ENCODE data around the gene ABCC1. TPM values are rescaled to one million over a fixed set of nuclear protein-coding genes. Genes with fewer than 3 reads are reported as not detected.

Gene ABCC1
- polyA plus RNA-seq, 1 of the 3 experiments (the other 2 are of a cell fraction): 23.7 TPM

DNA sequence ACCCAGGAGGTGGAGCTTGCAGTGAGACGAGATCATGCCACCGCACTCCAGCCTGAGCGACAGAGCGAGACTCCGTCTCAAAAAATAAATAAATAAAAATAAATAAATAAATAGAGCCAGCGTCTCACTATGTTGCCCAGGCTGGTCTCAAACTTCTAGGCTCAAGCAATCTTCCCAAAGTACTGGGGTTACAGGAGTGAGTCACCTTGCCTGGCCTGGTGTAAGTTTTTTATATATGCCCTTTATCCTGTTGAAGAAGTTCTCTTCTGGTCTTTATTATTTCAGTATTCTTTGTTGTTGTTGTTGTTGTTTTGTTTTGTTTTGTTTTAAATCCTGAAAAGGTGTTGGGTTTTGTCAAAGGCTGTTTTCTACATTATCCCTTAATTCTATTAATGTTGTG is 30.1 kb upstream of the ABCC1 start:
- no peak for DNase-seq
- CTCF ChIA-PET: no interaction called here
- Histone ChIP-seq H3K79me2 (ENCODE audit: insufficient read depth) (no peaks in the 10 kb centered on the region), H3K36me3 (replicated peaks in 1 of 2; ENCODE audit: control insufficient read depth in 1 of 2, insufficient read depth in 2 of 2, low read length in 1 of 2) (no peaks in the 10 kb centered on the region), H2AFZ (ENCODE audit: low read depth) (no peak overlapping the region), H4K20me1 (ENCODE audit: insufficient read depth) (no peaks in the 10 kb centered on the region), H3K4me2 (no peak overlapping the region), H3K4me3 (ENCODE audit: low read depth in 2 of 2, low read length in 1 of 2) (no peak overlapping the region), H3K27ac (ENCODE audit: low read depth in 2 of 2, low read length in 1 of 2) (no peak overlapping the region), H3K9ac (no peak overlapping the region), H3F3A (replicated peaks; ENCODE audit: insufficient read depth) (peaks cover 8% of the 10 kb centered on the region), H3K4me1 (ENCODE audit: control insufficient read depth in 1 of 2, insufficient read depth in 2 of 2, low read depth in 1 of 2, low read length in 1 of 2) (peaks cover 0 to 9% of the 10 kb centered on the region in 2 experiments; a peak in 1 of 4 replicates), H3K27me3 (ENCODE audit: insufficient read depth) (no peaks in the 10 kb centered on the region), H3K9me2 (no peaks in the 10 kb centered on the region), H3K9me3 (no peaks in the 10 kb centered on the region)
- POLR2A ChIA-PET: no interaction called here
- WGBS (ENCODE audit: low lambda C conversion rate): 90% methylated on average over 6 of the region's 6 CpGs
- TF ChIP-seq, protein P1, sequence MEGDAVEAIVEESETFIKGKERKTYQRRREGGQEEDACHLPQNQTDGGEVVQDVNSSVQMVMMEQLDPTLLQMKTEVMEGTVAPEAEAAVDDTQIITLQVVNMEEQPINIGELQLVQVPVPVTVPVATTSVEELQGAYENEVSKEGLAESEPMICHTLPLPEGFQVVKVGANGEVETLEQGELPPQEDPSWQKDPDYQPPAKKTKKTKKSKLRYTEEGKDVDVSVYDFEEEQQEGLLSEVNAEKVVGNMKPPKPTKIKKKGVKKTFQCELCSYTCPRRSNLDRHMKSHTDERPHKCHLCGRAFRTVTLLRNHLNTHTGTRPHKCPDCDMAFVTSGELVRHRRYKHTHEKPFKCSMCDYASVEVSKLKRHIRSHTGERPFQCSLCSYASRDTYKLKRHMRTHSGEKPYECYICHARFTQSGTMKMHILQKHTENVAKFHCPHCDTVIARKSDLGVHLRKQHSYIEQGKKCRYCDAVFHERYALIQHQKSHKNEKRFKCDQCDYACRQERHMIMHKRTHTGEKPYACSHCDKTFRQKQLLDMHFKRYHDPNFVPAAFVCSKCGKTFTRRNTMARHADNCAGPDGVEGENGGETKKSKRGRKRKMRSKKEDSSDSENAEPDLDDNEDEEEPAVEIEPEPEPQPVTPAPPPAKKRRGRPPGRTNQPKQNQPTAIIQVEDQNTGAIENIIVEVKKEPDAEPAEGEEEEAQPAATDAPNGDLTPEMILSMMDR (IDR thresholded peaks at IDR 0.05): no peak
- no peak for TF ChIP-seq JUND (IDR thresholded peaks at IDR 0.05)

DNA sequence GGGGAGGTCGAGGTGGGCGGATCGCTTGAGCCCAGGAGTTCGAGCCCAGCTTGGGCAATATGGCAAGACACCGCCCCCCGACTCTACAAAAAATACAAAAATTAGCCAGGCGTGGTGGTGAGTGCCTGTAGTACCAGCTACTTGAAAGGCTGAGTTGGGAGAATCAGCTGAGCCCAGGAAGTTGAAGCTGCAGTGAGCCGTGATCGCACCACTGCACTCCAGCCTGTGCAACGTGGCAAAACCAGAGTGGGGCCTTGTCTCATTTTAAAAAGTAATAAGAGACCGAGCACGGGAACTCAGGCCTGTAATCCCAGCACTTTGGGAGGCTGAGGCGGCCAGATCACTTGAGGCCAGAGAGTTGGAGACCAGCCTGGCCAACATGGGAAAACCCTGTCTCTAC is 24.4 kb upstream of the ABCC1 start:
- Histone ChIP-seq H3K27me3 (ENCODE audit: insufficient read depth) (no peaks in the 10 kb centered on the region), H3K4me2 (no peak overlapping the region), H4K20me1 (ENCODE audit: insufficient read depth) (no peaks in the 10 kb centered on the region), H3K27ac (ENCODE audit: low read depth in 2 of 2, low read length in 1 of 2) (no peak overlapping the region), H3K79me2 (ENCODE audit: insufficient read depth) (no peaks in the 10 kb centered on the region), H3K4me3 (ENCODE audit: low read depth in 2 of 2, low read length in 1 of 2) (no peak overlapping the region), H3F3A (replicated peaks; ENCODE audit: insufficient read depth) (peaks cover 5% of the 10 kb centered on the region), H3K9ac (no peak overlapping the region), H3K4me1 (ENCODE audit: control insufficient read depth in 1 of 2, insufficient read depth in 2 of 2, low read depth in 1 of 2, low read length in 1 of 2) (peaks cover 0 to 6% of the 10 kb centered on the region in 2 experiments; a peak in 1 of 4 replicates), H3K36me3 (replicated peaks in 1 of 2; ENCODE audit: control insufficient read depth in 1 of 2, insufficient read depth in 2 of 2, low read length in 1 of 2) (no peaks in the 10 kb centered on the region), H2AFZ (ENCODE audit: low read depth) (no peak overlapping the region), H3K9me3 (no peaks in the 10 kb centered on the region), H3K9me2 (no peaks in the 10 kb centered on the region)
- TF ChIP-seq CHD2 (IDR thresholded peaks at IDR 0.05; ENCODE audit: low read length, partially characterized antibody) (no peak), RAD21 (IDR thresholded peaks at IDR 0.05; ENCODE audit: low read length) (no peak), SMC3 (IDR thresholded peaks at IDR 0.05; ENCODE audit: low read depth, low read length) (no peak), TAF1 (IDR thresholded peaks at IDR 0.05; ENCODE audit: borderline replicate concordance, low read depth, low read length) (no peak), RCOR1 (IDR thresholded peaks at IDR 0.05; ENCODE audit: low read length) (no peak), RXRA (IDR thresholded peaks at IDR 0.05; ENCODE audit: borderline replicate concordance, low read depth) (no peak), MEF2A (IDR thresholded peaks at IDR 0.05; ENCODE audit: borderline replicate concordance, low read depth) (no peak), GATA2 (CRISPR knock-in tag; IDR thresholded peaks at IDR 0.05) (no peak)
- TF ChIP-seq, protein P2, sequence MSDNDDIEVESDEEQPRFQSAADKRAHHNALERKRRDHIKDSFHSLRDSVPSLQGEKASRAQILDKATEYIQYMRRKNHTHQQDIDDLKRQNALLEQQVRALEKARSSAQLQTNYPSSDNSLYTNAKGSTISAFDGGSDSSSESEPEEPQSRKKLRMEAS (IDR thresholded peaks at IDR 0.05; ENCODE audit: low read depth): no peak
- TF ChIP-seq, protein P3, sequence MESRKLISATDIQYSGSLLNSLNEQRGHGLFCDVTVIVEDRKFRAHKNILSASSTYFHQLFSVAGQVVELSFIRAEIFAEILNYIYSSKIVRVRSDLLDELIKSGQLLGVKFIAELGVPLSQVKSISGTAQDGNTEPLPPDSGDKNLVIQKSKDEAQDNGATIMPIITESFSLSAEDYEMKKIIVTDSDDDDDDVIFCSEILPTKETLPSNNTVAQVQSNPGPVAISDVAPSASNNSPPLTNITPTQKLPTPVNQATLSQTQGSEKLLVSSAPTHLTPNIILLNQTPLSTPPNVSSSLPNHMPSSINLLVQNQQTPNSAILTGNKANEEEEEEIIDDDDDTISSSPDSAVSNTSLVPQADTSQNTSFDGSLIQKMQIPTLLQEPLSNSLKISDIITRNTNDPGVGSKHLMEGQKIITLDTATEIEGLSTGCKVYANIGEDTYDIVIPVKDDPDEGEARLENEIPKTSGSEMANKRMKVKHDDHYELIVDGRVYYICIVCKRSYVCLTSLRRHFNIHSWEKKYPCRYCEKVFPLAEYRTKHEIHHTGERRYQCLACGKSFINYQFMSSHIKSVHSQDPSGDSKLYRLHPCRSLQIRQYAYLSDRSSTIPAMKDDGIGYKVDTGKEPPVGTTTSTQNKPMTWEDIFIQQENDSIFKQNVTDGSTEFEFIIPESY (IDR thresholded peaks at IDR 0.05; ENCODE audit: borderline replicate concordance, low read depth): no peak
- TF ChIP-seq, protein P4, sequence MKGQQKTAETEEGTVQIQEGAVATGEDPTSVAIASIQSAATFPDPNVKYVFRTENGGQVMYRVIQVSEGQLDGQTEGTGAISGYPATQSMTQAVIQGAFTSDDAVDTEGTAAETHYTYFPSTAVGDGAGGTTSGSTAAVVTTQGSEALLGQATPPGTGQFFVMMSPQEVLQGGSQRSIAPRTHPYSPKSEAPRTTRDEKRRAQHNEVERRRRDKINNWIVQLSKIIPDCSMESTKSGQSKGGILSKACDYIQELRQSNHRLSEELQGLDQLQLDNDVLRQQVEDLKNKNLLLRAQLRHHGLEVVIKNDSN (IDR thresholded peaks at IDR 0.05; ENCODE audit: borderline replicate concordance, low read depth): no peak
- POLR2A ChIA-PET: no interaction called here
- 93% methylated on average over 13 of the region's 13 CpGs for WGBS (ENCODE audit: low lambda C conversion rate)
- CTCF ChIA-PET: interaction anchor here (1.2 kb wide), 1 partner anchor 50 kb away, joined by 3 read pairs; no protein-coding TSS in a partner anchor
- DNase-seq: no peak

Measured in SK-N-SH (cell line).